ENCODE results near the gene GPN1.
"Not testable (repeated sequence)": the region's sequence is repeated elsewhere in the genome, so short reads cannot be mapped to it uniquely, and the experiment has no call there.

GPN1 gene

DNA sequence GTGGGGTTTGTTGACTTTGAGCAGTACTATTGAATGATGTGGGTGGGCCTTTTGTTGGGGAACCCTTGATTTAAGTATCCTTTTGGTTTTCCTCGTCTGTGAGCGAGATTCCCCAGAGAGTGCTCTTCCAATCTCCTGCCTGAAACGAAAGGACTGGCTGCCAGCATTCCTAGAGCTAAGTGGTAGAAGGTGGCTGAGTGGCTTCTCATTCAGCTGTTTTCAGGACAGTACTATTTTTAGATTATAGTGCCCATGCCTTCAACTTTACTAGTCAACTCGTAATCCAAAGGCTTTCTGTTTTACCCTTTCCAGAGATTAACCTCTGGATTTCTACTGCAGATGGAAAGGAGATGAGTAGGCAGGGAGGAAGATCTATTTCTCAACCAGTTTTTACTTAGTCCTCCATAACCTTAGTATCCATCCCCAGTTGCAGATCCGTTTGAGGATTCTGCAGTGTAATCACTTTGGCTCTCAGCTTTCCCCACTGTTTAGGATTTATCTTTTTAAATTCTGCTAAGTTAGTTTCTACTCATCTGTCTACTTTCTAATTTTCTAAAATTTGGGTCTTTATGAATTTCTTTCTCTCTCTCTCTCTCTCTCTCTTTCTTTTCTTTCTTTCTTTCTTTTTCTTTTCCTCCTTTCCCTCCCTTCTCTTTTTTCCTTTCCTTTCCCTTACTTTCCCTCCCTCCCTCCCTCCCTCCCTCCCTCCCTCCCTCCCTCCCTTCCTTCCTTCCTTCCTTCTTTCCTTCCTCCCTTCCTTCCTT lies 44.1 kb downstream of the GPN1 start:
- no peak for DNase-seq

DNA sequence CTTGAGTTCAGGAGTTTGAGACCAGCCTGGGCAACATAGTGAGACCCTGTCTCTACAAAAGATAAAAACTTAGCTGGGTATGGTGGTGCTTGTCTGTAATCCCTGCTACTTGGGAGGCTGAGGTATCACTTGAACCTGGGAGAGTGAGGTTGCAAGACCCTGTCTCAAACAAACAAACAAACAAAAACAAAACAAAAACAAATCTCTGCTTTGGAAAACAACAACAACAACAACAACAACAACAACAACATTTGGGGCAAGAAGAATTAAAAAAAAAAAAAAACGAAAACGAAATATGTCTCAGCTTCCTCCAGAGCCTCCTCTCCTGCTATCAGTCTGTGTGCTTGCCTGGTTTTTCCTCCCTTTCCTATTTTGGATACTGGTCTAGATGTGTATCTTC lies 51.7 kb downstream of the GPN1 start:
- no peak for DNase-seq

DNA sequence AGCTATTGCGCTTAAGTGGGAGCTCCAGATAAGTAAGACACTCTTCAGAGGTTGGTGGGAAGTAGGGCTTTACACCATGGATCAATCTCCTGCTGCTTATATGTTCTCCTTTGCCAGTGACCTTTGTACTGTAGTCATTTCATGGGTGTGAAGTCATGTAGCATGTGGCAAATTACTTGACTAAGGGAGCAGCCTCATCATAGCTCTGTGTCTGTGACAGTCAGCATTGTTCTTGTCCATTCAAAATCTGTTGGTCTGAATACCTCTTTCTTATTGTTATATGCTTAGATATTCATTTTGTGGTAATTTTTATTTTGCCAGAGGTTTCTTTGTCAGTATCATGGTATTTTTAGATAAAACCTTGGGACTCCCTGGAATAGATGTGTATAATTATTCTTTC lies 53.0 kb downstream of the GPN1 start:
- no peak for DNase-seq

DNA sequence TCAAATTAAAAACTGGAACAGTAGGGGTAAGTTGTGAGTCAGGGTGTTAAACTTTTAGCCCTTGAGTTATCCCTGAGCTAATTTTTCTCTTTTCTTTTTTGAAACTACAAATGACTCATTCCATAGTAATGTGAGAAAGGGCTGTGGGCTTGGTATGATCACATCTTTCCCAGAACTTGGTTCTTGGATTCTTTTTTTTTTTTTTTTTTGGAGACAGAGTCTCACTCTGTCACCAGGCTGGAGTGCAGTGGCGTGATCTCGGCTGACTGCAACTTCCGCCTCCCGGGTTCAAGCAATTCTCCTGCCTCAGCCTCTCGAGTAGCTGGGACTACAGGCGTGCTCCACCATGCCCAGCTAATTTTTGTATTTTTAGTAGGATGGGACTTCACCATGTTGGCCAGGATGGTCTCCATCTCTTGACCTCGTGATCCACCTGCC lies 53.5 kb downstream of the GPN1 start:
- DNase-seq: not testable (repeated sequence)

DNA sequence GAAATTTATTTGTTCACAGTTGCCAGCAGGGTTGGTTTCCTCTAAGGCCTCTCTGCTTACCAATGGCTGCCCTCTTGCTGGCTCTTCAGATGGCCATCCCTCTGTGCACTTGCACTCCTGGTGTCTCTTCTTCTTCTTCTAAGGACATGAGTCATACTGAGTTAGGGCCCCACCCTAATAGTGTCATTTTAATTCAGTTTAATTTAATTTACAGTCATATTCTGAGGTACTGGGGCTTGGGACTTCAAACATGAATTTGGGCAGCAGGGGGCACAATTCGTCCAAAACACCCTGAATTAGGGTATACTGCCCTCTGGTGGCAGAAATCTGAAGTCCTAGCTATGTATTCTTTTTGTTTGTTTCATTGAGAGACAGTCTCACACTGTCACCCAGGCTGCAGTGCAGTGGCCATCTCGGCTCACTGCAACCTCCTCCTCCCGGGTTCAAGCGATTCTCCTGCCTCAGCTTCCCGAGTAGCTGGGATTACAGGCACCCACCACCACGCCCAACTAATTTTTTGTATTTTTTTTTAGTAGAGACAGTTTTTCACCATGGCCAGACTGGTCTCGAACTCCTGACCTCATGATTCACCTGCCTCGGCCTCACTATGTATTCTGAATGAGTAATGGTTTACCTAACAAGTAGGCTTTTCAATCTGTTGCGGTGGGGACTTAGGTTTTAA lies 54.7 kb downstream of the GPN1 start:
- DNase-seq: peak; percentile 86 to 89

DNA sequence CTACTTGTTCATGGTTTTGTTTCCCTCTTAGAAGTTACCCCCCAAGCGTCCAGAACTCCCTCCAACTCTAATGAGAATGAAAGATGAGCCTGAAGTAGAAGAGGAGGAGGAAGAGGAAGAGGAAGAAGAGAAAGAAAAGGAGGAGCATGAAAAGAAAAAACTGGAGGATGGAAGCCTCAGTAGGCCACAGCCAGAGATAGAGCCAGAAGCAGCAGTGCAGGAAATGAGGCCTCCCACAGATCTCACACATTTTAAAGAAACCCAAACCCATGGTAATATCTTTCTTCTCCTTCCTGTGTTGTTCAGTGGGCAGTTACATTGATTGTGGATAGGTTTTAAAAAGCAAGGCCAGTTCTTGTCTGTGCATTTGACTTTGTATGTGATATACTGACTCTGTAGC lies 56.2 kb downstream of the GPN1 start:
- not testable (repeated sequence) for DNase-seq

DNA sequence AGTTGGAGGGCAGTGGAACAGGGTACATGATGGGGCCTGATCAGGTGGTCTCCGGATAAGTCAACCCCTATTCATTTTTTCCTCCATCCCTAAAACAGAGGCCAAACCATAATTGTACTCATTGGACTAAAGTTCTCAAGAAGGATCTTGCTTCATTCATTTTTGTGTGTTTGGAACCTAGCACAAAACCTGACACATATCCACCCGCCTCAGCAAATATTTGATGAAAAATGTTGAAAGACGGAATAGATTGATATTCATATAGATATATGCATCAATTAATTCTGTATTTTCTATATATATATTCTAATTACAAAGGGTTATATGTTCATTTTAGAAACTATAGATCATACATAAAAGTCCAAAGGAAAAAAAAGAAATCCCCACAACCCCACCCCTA lies 56.7 kb downstream of the GPN1 start:
- no peak for DNase-seq

DNA sequence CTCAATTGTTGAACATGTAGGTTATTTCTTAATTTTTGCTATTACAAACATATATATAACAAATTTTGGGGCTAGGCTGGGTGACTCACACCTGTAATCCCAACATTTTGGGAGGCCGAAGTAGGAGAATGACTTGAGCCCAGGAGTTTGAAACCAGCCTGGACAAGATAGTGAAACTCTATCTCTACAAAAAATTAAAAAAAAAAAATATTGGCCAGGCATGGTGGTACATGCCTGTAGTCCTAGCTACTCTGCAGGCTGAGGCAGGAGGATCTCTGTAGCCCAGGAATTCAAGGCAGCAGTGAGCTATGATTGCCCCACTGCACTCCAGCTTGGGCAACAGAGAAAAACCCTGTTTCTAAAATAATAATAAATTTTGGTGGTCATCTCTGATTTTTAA lies 58.4 kb downstream of the GPN1 start:
- no peak for DNase-seq

DNA sequence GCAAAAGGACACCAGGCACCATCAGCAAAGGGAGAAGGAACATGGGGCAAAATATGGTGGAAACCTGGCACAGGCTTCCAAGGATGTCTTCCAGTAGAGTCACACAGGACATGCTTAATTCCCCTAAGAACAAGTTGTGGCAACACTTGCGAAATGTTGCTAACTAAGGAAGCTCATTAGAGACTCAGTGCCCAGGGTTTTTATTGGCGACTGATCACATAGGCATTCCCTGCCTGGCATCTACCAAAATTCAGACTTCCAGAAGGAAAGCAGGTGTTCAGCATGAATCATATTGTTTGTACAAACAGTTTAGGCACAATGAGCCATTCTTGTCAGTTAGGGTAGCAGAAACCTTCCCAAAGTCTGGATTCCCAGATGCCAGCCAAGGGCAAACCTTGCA lies 60.6 kb downstream of the GPN1 start:
- no peak for DNase-seq

DNA sequence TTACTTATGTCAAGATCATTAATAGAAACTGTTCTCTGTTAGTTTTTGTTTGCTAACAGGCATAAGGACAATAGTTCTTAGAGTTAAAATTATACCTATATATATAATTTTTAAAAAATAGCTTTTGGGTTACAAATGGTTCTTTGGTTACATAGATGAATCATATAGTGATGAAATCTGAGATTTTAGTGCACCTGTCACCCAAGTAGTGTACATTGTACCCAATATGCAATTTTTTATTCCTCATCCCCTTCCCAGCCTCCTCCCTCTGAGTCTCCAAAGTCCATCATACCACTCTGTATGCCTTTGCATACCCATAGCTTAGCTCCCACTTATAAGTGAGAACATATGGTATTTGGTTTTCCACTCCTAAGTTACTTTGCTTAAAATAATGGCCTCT lies 61.2 kb downstream of the GPN1 start:
- DNase-seq: no peak

DNA sequence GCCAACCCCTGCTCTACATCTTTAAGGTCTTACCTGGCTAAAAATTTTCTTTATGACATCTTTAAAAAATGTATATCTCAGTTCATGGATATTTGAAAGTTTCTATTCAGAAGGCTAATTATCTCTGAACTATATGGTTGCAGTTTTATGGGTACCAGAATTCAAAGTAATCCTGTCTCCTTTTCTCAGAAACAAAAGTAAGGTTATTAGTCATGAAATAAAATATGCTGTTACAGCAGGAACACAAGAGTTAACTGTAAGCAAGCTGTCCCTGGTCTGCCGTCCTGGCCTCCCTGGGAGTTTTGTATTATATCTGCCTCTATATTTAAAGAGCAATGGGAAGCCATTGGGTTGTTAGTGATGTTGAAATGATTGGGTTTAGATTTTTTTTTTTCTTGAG lies 68.8 kb downstream of the GPN1 start:
- no peak for DNase-seq

All from AML-193 (cell line).